HepG2 (cell line): ENCODE data around the gene SPA17.

ENCODE experiments used
- AKAP8 ChIP-seq: sonication (generic); formaldehyde crosslinking; IDR thresholded peaks from 2 replicates; pipeline ENCODE4 v1.5.1; 2020; ENCODE audit warnings: mild to moderate bottlenecking, missing genetic modification reagents
- CTCF ChIP-seq: sonication (generic); formaldehyde crosslinking; IDR thresholded peaks from 2 replicates; pipeline ENCODE4 v1.5.0; 2020; ENCODE audit warnings: mild to moderate bottlenecking, missing genetic modification reagents, moderate library complexity
- FOXM1 ChIP-seq: sonication (generic); formaldehyde crosslinking; IDR thresholded peaks from 2 replicates; pipeline ENCODE4 v1.5.0; 2020; ENCODE audit warnings: missing genetic modification reagents
- MTA1 ChIP-seq: sonication (generic); formaldehyde crosslinking; IDR thresholded peaks from 2 replicates; pipeline ENCODE4 v1.4.0; 2020; ENCODE audit warnings: missing genetic modification reagents, mild to moderate bottlenecking, borderline replicate concordance
- NCOR1 ChIP-seq: fragments of 200-600 bp; sonication (generic); IDR thresholded peaks from 2 replicates; pipeline ENCODE4 v1.7.0; 2017; ENCODE audit warnings: antibody characterized with exemption, low read length, borderline replicate concordance
- RCOR2 ChIP-seq: IDR thresholded peaks from 2 replicates; pipeline ENCODE4 v1.6.1; 2016; ENCODE audit warnings: missing biosample characterization, missing genetic modification reagents
- REST ChIP-seq, 2 experiments: IDR thresholded peaks; 2 replicates each; pipeline ENCODE4 v1.6.1; 2011 to 2012; ENCODE audit warnings: low read length in 2 of 2, borderline replicate concordance in 1 of 2, low read depth in 1 of 2, mild to moderate bottlenecking in 1 of 2, moderate library complexity in 1 of 2
- RNF219 ChIP-seq: sonication (generic); formaldehyde crosslinking; IDR thresholded peaks from 2 replicates; pipeline ENCODE4 v1.5.0; 2020; ENCODE audit warnings: mild to moderate bottlenecking, missing genetic modification reagents
- SKIL ChIP-seq: sonication (generic); formaldehyde crosslinking; IDR thresholded peaks from 2 replicates; pipeline ENCODE4 v1.8.0; 2022; ENCODE audit warnings: missing genetic modification reagents, mild to moderate bottlenecking, moderate library complexity, borderline replicate concordance
- SRY ChIP-seq: sonication (generic); formaldehyde crosslinking; IDR thresholded peaks from 2 replicates; pipeline ENCODE4 v1.8.0; 2022; ENCODE audit warnings: mild to moderate bottlenecking, missing genetic modification reagents
- ZBTB33 ChIP-seq: sonication (generic); formaldehyde crosslinking; IDR thresholded peaks from 2 replicates; pipeline ENCODE4 v1.4.0; 2020; ENCODE audit warnings: missing genetic modification reagents
- ZBTB7A ChIP-seq: sonication (generic); formaldehyde crosslinking; IDR thresholded peaks from 2 replicates; pipeline ENCODE4 v1.8.0; 2022; ENCODE audit warnings: mild to moderate bottlenecking, missing genetic modification reagents
- ZFYVE20 ChIP-seq: sonication (generic); formaldehyde crosslinking; IDR thresholded peaks from 2 replicates; pipeline ENCODE4 v1.8.0; 2023; ENCODE audit warnings: low read depth, mild to moderate bottlenecking, moderate library complexity, missing genetic modification reagents, borderline replicate concordance
- ZNF318 ChIP-seq: sonication (generic); formaldehyde crosslinking; IDR thresholded peaks from 2 replicates; pipeline ENCODE4 v1.4.0; 2020; ENCODE audit warnings: mild to moderate bottlenecking, missing genetic modification reagents

GRCh38 chr11:124674168-124674517 is 439 bp downstream of the SPA17 start:
- TF ChIP-seq FOXM1 (CRISPR knock-in tag) (no peak), SKIL (no peak), ZFYVE20 (CRISPR knock-in tag) (no peak), SRY (CRISPR knock-in tag) (no peak), CTCF (no peak), NCOR1 (no peak), ZBTB7A (no peak), RNF219 (CRISPR knock-in tag) (no peak), RCOR2 (CRISPR knock-in tag) (no peak), ZBTB33 (CRISPR knock-in tag) (no peak), MTA1 (no peak), AKAP8 (CRISPR knock-in tag) (no peak), REST (IDR thresholded peaks at IDR 0.05; ENCODE audit: borderline replicate concordance in 1 of 2, low read depth in 1 of 2, low read length in 2 of 2) (no peak), ZNF318 (no peak)
